HEK293 (cell line): ENCODE data around the gene IL36B.

Source experiments
- FEZF1 ChIP-seq: fragments of 450-650 bp; formaldehyde crosslinking; IDR thresholded peaks from 2 replicates; pipeline ENCODE4 v1.5.1; 2016; ENCODE audit warnings: missing biosample characterization, missing genetic modification characterization
- PRDM4 ChIP-seq: fragments of 450-650 bp; formaldehyde crosslinking; IDR thresholded peaks from 2 replicates; pipeline ENCODE4 v1.5.1; 2017; ENCODE audit warnings: missing biosample characterization, missing genetic modification characterization
- YY1 ChIP-seq: fragments of 450-650 bp; formaldehyde crosslinking; IDR thresholded peaks from 2 replicates; pipeline ENCODE4 v1.5.1; 2018; ENCODE audit warnings: missing biosample characterization, missing genetic modification characterization
- ZBTB8A ChIP-seq: fragments of 450-650 bp; formaldehyde crosslinking; IDR thresholded peaks from 2 replicates; pipeline ENCODE4 v1.5.1; 2016; ENCODE audit warnings: missing biosample characterization, missing genetic modification characterization
- ZNF184 ChIP-seq: fragments of 450-650 bp; IDR thresholded peaks from 2 replicates; pipeline ENCODE4 v1.5.1; 2018; ENCODE audit warnings: missing biosample characterization, mild to moderate bottlenecking, missing genetic modification characterization
- ZNF354C ChIP-seq: fragments of 450-650 bp; formaldehyde crosslinking; IDR thresholded peaks from 2 replicates; pipeline ENCODE4 v1.5.1; 2016; ENCODE audit warnings: missing biosample characterization, missing genetic modification characterization, low read depth, borderline replicate concordance
- ZNF530 ChIP-seq: fragments of 450-650 bp; formaldehyde crosslinking; IDR thresholded peaks from 2 replicates; pipeline ENCODE4 v1.5.1; 2016; ENCODE audit warnings: low read depth, missing biosample characterization, missing genetic modification characterization
- ZNF623 ChIP-seq: fragments of 450-650 bp; formaldehyde crosslinking; IDR thresholded peaks from 2 replicates; pipeline ENCODE4 v1.5.1; 2016; ENCODE audit warnings: missing biosample characterization, missing genetic modification characterization
- ZNF707 ChIP-seq: fragments of 450-650 bp; formaldehyde crosslinking; IDR thresholded peaks from 2 replicates; pipeline ENCODE4 v1.5.1; 2016; ENCODE audit warnings: missing biosample characterization, missing genetic modification characterization
- ZNF777 ChIP-seq: fragments of 450-650 bp; formaldehyde crosslinking; IDR thresholded peaks from 2 replicates; pipeline ENCODE4 v1.5.1; 2017; ENCODE audit warnings: missing biosample characterization, missing genetic modification characterization, borderline replicate concordance
- TF ChIP-seq, protein P1 (sequence below): fragments of 450-650 bp; formaldehyde crosslinking; IDR thresholded peaks from 2 replicates; pipeline ENCODE4 v1.5.1; 2016; ENCODE audit warnings: missing biosample characterization, missing genetic modification characterization
- TF ChIP-seq, protein P2 (sequence below): sonication (generic); formaldehyde crosslinking; IDR thresholded peaks from 2 replicates; pipeline ENCODE4 v1.8.1; 2022; ENCODE audit warnings: mild to moderate bottlenecking, moderate library complexity, missing genetic modification reagents
- TF ChIP-seq, protein P3 (sequence below): fragments of 450-650 bp; IDR thresholded peaks from 2 replicates; pipeline ENCODE4 v1.5.1; 2018; ENCODE audit warnings: missing biosample characterization, missing genetic modification characterization
- TF ChIP-seq, protein P4 (sequence below): fragments of 450-650 bp; formaldehyde crosslinking; IDR thresholded peaks from 2 replicates; pipeline ENCODE4 v1.5.1; 2016; ENCODE audit warnings: missing biosample characterization, missing genetic modification characterization

DNA sequence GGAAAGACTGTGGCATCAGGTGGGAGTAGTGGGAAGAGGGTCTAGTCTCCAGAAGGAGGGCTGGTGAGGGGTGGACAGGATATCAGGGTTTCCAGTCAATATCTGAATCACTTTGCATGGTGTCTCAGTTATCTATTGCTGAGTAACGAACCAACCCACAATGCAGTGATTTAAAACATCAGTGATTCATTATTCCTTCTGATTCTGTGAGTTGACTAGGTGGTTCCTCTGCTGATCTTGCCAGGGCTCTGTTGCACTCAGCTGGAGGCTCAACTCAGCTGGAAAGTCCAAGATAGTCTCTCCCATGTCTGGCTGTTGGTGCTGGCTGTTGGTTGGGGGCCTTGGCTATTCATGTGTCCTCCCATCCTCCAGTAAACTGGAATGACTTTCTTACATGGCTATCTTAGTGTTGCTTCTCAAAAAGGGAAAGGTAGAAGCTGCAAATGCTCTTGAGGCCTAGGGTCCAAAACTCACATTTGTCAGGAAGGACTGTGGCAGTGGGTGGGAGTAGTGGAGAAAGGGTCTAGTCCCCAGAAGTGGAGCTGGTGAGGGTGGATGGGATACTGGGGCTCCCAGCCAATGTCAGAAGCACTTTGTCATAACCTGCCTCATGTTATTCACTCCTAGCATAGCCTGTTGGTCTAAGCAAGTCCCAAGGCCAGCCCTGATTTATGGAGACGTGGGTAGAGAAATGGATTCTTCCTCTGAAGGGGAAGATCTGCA lies 29.0 kb upstream of the IL36B start:
- TF ChIP-seq ZBTB8A (tag by site-specific recombination) (no peak), ZNF707 (tag by site-specific recombination) (no peak), ZNF184 (tag by site-specific recombination) (no peak), ZNF777 (tag by site-specific recombination) (no peak), ZNF623 (tag by site-specific recombination) (no peak), PRDM4 (tag by site-specific recombination) (no peak), ZNF530 (tag by site-specific recombination) (no peak), FEZF1 (no peak), YY1 (no peak), ZNF354C (tag by site-specific recombination) (no peak)
- TF ChIP-seq, protein P1, sequence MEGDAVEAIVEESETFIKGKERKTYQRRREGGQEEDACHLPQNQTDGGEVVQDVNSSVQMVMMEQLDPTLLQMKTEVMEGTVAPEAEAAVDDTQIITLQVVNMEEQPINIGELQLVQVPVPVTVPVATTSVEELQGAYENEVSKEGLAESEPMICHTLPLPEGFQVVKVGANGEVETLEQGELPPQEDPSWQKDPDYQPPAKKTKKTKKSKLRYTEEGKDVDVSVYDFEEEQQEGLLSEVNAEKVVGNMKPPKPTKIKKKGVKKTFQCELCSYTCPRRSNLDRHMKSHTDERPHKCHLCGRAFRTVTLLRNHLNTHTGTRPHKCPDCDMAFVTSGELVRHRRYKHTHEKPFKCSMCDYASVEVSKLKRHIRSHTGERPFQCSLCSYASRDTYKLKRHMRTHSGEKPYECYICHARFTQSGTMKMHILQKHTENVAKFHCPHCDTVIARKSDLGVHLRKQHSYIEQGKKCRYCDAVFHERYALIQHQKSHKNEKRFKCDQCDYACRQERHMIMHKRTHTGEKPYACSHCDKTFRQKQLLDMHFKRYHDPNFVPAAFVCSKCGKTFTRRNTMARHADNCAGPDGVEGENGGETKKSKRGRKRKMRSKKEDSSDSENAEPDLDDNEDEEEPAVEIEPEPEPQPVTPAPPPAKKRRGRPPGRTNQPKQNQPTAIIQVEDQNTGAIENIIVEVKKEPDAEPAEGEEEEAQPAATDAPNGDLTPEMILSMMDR, result no peak
- TF ChIP-seq, protein P2, sequence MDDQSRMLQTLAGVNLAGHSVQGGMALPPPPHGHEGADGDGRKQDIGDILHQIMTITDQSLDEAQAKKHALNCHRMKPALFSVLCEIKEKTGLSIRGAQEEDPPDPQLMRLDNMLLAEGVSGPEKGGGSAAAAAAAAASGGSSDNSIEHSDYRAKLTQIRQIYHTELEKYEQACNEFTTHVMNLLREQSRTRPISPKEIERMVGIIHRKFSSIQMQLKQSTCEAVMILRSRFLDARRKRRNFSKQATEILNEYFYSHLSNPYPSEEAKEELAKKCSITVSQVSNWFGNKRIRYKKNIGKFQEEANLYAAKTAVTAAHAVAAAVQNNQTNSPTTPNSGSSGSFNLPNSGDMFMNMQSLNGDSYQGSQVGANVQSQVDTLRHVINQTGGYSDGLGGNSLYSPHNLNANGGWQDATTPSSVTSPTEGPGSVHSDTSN (CRISPR knock-in tag), result no peak
- TF ChIP-seq, protein P3, sequence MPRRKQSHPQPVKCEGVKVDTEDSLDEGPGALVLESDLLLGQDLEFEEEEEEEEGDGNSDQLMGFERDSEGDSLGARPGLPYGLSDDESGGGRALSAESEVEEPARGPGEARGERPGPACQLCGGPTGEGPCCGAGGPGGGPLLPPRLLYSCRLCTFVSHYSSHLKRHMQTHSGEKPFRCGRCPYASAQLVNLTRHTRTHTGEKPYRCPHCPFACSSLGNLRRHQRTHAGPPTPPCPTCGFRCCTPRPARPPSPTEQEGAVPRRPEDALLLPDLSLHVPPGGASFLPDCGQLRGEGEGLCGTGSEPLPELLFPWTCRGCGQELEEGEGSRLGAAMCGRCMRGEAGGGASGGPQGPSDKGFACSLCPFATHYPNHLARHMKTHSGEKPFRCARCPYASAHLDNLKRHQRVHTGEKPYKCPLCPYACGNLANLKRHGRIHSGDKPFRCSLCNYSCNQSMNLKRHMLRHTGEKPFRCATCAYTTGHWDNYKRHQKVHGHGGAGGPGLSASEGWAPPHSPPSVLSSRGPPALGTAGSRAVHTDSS (tag by site-specific recombination), result no peak
- TF ChIP-seq, protein P4, sequence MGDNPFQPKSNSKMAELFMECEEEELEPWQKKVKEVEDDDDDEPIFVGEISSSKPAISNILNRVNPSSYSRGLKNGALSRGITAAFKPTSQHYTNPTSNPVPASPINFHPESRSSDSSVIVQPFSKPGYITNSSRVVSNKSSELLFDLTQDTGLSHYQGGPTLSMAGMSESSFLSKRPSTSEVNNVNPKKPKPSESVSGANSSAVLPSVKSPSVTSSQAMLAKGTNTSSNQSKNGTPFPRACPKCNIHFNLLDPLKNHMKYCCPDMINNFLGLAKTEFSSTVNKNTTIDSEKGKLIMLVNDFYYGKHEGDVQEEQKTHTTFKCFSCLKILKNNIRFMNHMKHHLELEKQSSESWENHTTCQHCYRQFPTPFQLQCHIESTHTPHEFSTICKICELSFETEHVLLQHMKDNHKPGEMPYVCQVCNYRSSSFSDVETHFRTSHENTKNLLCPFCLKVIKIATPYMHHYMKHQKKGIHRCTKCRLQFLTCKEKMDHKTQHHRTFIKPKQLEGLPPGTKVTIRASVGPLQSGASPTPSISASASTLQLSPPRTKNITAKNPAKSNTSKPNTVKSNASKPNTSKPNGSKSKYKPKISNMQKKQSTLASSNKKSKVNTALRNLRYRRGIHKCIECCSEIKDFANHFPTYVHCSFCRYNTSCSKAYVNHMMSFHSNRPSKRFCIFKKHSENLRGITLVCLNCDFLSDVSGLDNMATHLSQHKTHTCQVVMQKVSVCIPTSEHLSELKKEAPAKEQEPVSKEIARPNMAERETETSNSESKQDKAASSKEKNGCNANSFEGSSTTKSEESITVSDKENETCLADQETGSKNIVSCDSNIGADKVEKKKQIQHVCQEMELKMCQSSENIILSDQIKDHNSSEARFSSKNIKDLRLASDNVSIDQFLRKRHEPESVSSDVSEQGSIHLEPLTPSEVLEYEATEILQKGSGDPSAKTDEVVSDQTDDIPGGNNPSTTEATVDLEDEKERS (tag by site-specific recombination), result no peak
